ENCODE measurements around the gene OPCML.

The OPCML gene

GRCh38 chr11:133383689-133384088 lies 148.6 kb downstream of the OPCML start:
- peaks cover 2% of the 10 kb centered on the region for H3K27me3 ChIP-seq (ENCODE audit: insufficient read depth, poor library complexity, severe bottlenecking)
- DNase-seq (ENCODE audit: low read depth in 1 of 2, low spot score in 1 of 2) = no peak
- TF ChIP-seq REST (IDR thresholded peaks at IDR 0.05; ENCODE audit: insufficient replicate concordance, low read depth) (no peak), GABPA (IDR thresholded peaks at IDR 0.05; ENCODE audit: low read depth) (no peak), SPI1 (IDR thresholded peaks at IDR 0.05; ENCODE audit: borderline replicate concordance, low read depth) (no peak), POLR2AphosphoS5 (IDR thresholded peaks at IDR 0.05; ENCODE audit: low read depth) (no peak)
- H3K27ac ChIP-seq (replicated peaks) = no peak overlapping the region
- no peak overlapping the region for H3K4me3 ChIP-seq (replicated peaks; ENCODE audit: insufficient read depth, low read length)

GRCh38 chr11:133383201-133383600 lies 149.1 kb downstream of the OPCML start:
- no peak overlapping the region for H3K27ac ChIP-seq (replicated peaks)
- DNase-seq (ENCODE audit: low read depth in 1 of 2, low spot score in 1 of 2) = no peak
- no peak for TF ChIP-seq SPI1 (IDR thresholded peaks at IDR 0.05; ENCODE audit: borderline replicate concordance, low read depth)
- no peak for TF ChIP-seq CTCF (IDR thresholded peaks at IDR 0.05; ENCODE audit: insufficient read depth, low read length)

GRCh38 chr11:133382131-133382812 lies 150.0 kb downstream of the OPCML start:
- no peaks in the 10 kb centered on the region for H3K27me3 ChIP-seq (ENCODE audit: insufficient read depth, poor library complexity, severe bottlenecking)
- TF ChIP-seq POLR2AphosphoS5 (IDR thresholded peaks at IDR 0.05; ENCODE audit: low read depth) = no peak
- no peak for TF ChIP-seq CTCF (IDR thresholded peaks at IDR 0.05; ENCODE audit: insufficient read depth, low read length)
- TF ChIP-seq REST (IDR thresholded peaks at IDR 0.05; ENCODE audit: insufficient replicate concordance, low read depth) = no peak
- no peak for TF ChIP-seq GABPA (IDR thresholded peaks at IDR 0.05; ENCODE audit: low read depth)
- no peak for TF ChIP-seq SPI1 (IDR thresholded peaks at IDR 0.05; ENCODE audit: borderline replicate concordance, low read depth)
- no peak overlapping the region for H3K4me3 ChIP-seq (replicated peaks; ENCODE audit: insufficient read depth, low read length)
- DNase-seq (ENCODE audit: low read depth in 1 of 2, low spot score in 1 of 2) = no peak
- H3K27ac ChIP-seq (replicated peaks) = no peak overlapping the region

More at GRCh38 chr11:133383201-133383600, 149.1 kb downstream of the OPCML start:
- Histone ChIP-seq H3K27me3 (ENCODE audit: insufficient read depth, poor library complexity, severe bottlenecking) (peaks cover 2% of the 10 kb centered on the region), H3K4me3 (replicated peaks; ENCODE audit: insufficient read depth, low read length) (no peak overlapping the region)

GRCh38 chr11:133381761-133382130 lies 150.6 kb downstream of the OPCML start:
- no peaks in the 10 kb centered on the region for H3K27me3 ChIP-seq (ENCODE audit: insufficient read depth, poor library complexity, severe bottlenecking)
- no peak overlapping the region for H3K4me3 ChIP-seq (replicated peaks; ENCODE audit: insufficient read depth, low read length)
- no peak for TF ChIP-seq REST (IDR thresholded peaks at IDR 0.05; ENCODE audit: insufficient replicate concordance, low read depth)
- TF ChIP-seq SPI1 (IDR thresholded peaks at IDR 0.05; ENCODE audit: borderline replicate concordance, low read depth) = no peak
- no peak for TF ChIP-seq CTCF (IDR thresholded peaks at IDR 0.05; ENCODE audit: insufficient read depth, low read length)
- H3K27ac ChIP-seq (replicated peaks) = no peak overlapping the region
- DNase-seq (ENCODE audit: low read depth in 1 of 2, low spot score in 1 of 2) = no peak

All from HL-60 (cell line).